Glutamatergic neuron (in vitro differentiated cells): ENCODE data around the gene CIITA. TPM values are rescaled to one million over a fixed set of nuclear protein-coding genes. Genes with fewer than 3 reads are reported as not detected.

Experiments
- DNase-seq: peaks from one replicate; pipeline ENCODE4 v3.0.0; 2022
- H3K27ac Mint-ChIP-seq: one replicate; pipeline ENCODE4 v1.8.0; 2020; ENCODE audit warnings: mild to moderate bottlenecking, mixed read lengths, inconsistent platforms; ENCODE audit not compliant: unreplicated experiment
- H3K27me3 Mint-ChIP-seq: one replicate; pipeline ENCODE4 v1.8.0; 2020; ENCODE audit warnings: mild to moderate bottlenecking, moderate library complexity, mixed read lengths, inconsistent platforms; ENCODE audit not compliant: unreplicated experiment
- H3K36me3 Mint-ChIP-seq: one replicate; pipeline ENCODE4 v1.8.0; 2020; ENCODE audit warnings: mild to moderate bottlenecking, mixed read lengths, inconsistent platforms; ENCODE audit not compliant: unreplicated experiment
- H3K4me1 Mint-ChIP-seq: one replicate; pipeline ENCODE4 v1.8.0; 2020; ENCODE audit warnings: mild to moderate bottlenecking, low read depth, mixed read lengths, inconsistent platforms; ENCODE audit not compliant: unreplicated experiment
- H3K4me3 Mint-ChIP-seq: one replicate; pipeline ENCODE4 v1.8.0; 2020; ENCODE audit warnings: mild to moderate bottlenecking, mixed read lengths, inconsistent platforms; ENCODE audit not compliant: unreplicated experiment
- H3K9me3 Mint-ChIP-seq: one replicate; pipeline ENCODE4 v1.8.0; 2020; ENCODE audit warnings: mild to moderate bottlenecking, moderate library complexity, mixed read lengths, inconsistent platforms; ENCODE audit not compliant: unreplicated experiment
- CTCF ChIP-seq: fragments of 200-600 bp; sonication (generic); IDR thresholded peaks from one replicate; pipeline ENCODE4 v1.5.0; 2021; ENCODE audit not compliant: partially characterized antibody, unreplicated experiment
- total RNA-seq: library from RNA; stranded (reverse); fragmentation: NEBNext Ultra II Directional; extraction: Animal tissue kit (Norgen Biotek cat#: 25700); gene quantifications from one replicate; pipeline ENCODE4 v1.2.1, GENCODE V29; 2021; ENCODE audit not compliant: unreplicated experiment

CIITA gene
- total RNA-seq, 1 donor from 2014 or later, result 0.69 TPM

GRCh38 chr16:10852286-10852685 lies 24.7 kb upstream of the CIITA start:
- H3K4me3 Mint-ChIP-seq, result no peak overlapping the region

GRCh38 chr16:10852948-10853347 lies 24.1 kb upstream of the CIITA start:
- Mint-ChIP-seq H3K36me3 (no peaks in the 10 kb centered on the region), H3K4me3 (no peak overlapping the region), H3K27me3 (no peaks in the 10 kb centered on the region), H3K9me3 (no peaks in the 10 kb centered on the region), H3K4me1 (no peaks in the 10 kb centered on the region), H3K27ac (no peak overlapping the region)
- no peak for TF ChIP-seq CTCF
- DNase-seq, result no peak

More at GRCh38 chr16:10852286-10852685, 24.7 kb upstream of the CIITA start:
- Mint-ChIP-seq H3K4me1 (no peaks in the 10 kb centered on the region), H3K36me3 (no peaks in the 10 kb centered on the region), H3K27me3 (no peaks in the 10 kb centered on the region), H3K9me3 (no peaks in the 10 kb centered on the region), H3K27ac (no peak overlapping the region)
- no peak for TF ChIP-seq CTCF
- no peak for DNase-seq

GRCh38 chr16:10856042-10856441 lies 21.0 kb upstream of the CIITA start:
- Mint-ChIP-seq H3K4me1 (no peaks in the 10 kb centered on the region), H3K27me3 (peaks cover 3% of the 10 kb centered on the region), H3K27ac (no peak overlapping the region), H3K9me3 (peaks cover 2% of the 10 kb centered on the region), H3K4me3 (no peak overlapping the region), H3K36me3 (no peaks in the 10 kb centered on the region)
- DNase-seq, result no peak
- TF ChIP-seq CTCF, result no peak

GRCh38 chr16:10858203-10858602 lies 18.8 kb upstream of the CIITA start:
- DNase-seq, result no peak
- no peak for TF ChIP-seq CTCF
- Mint-ChIP-seq H3K4me1 (no peaks in the 10 kb centered on the region), H3K36me3 (no peaks in the 10 kb centered on the region), H3K4me3 (no peak overlapping the region), H3K27me3 (peaks cover 3% of the 10 kb centered on the region), H3K27ac (no peak overlapping the region), H3K9me3 (peaks cover 4% of the 10 kb centered on the region)

GRCh38 chr16:10859020-10859419 lies 18.0 kb upstream of the CIITA start:
- Mint-ChIP-seq H3K4me1 (no peaks in the 10 kb centered on the region), H3K9me3 (peaks cover 4% of the 10 kb centered on the region), H3K27ac (no peak overlapping the region), H3K36me3 (no peaks in the 10 kb centered on the region), H3K27me3 (peaks cover 3% of the 10 kb centered on the region), H3K4me3 (no peak overlapping the region)
- TF ChIP-seq CTCF, result no peak
- DNase-seq, result no peak
